BJ (cell line): Measurements from ENCODE around the gene BCKDHA. TPM values are rescaled to one million over a fixed set of nuclear protein-coding genes. Genes with fewer than 3 reads are reported as not detected.

ENCODE experiments used
- CTCF ChIA-PET: fragments of 350-600 bp; formaldehyde crosslinking; extraction: SDS; loops from one replicate; lab custom pipeline; 2021; ENCODE audit warnings: antibody characterized with exemption, inconsistent platforms; lab: Yijun Ruan, JAX
- POLR2A ChIA-PET: fragments of 300-600 bp; sonication (Branson Sonifier 250); formaldehyde crosslinking; extraction: SDS; loops from one replicate; lab custom pipeline; 2021; ENCODE audit warnings: antibody characterized with exemption; lab: Charles Lee
- DNase-seq: peaks from one replicate; pipeline ENCODE4 v3.0.0-alpha.2; 2011; ENCODE audit warnings: low read depth
- H3K27me3 ChIP-seq: 2 replicates; pipeline ENCODE4 v1.6.0; 2011; ENCODE audit warnings: low read length; ENCODE audit not compliant: control insufficient read depth, insufficient read depth
- H3K36me3 ChIP-seq: 2 replicates; pipeline ENCODE4 v1.5.1; 2011; ENCODE audit warnings: low read length; ENCODE audit not compliant: control insufficient read depth, insufficient read depth
- H3K4me3 ChIP-seq: 2 replicates; pipeline ENCODE4 v1.5.1; 2011; ENCODE audit warnings: low read depth, mild to moderate bottlenecking, control low read depth, low read length
- polyA plus RNA-seq: library from polyadenylated mRNA; depleted of rRNA; stranded (reverse); fragments of >200 nt; gene quantifications from 2 replicates; pipeline ENCODE4 v1.2.3, GENCODE V29; 2011
- TF ChIP-seq, protein P1 (sequence below): IDR thresholded peaks from 2 replicates; pipeline ENCODE4 v1.5.1; 2011; ENCODE audit warnings: low read depth, mild to moderate bottlenecking, control low read depth, inconsistent platforms, low read length, moderate library complexity; ENCODE audit not compliant: insufficient read depth

The BCKDHA gene
- polyA plus RNA-seq, 1 experiment, result 24.2 TPM

DNA sequence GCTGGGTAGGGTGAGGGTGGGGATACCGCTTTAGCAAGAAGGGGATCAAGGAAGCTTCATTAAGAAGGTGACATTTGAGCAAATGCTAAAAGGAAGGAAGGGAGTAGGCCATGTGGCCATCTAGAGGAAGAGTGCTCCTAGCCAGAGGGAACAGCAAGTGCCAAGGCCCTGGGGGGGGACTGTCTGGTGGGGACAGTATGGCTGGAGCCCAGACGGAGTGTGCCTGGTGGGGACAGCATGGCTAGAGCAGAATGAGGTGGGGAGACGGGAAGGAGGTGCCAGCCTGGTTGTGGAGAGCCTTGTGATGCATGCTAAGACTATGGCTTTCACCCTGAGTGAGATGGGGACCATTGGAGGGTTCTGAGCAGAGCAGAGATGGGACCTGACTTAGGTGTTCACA is 41.8 kb upstream of the BCKDHA start:
- CTCF ChIA-PET, result interaction anchor here (0.6 to 6.4 kb wide), 4 partner anchors 9 to 152 kb away, joined by 3 to 69 read pairs (median 7); no protein-coding TSS in a partner anchor
- POLR2A ChIA-PET, result no interaction called here
- no peaks in the 10 kb centered on the region for H3K27me3 ChIP-seq

GRCh38 chr19:41356984-41357739 is 40.5 kb upstream of the BCKDHA start:
- no peaks in the 10 kb centered on the region for H3K36me3 ChIP-seq
- ChIA-PET CTCF (interaction anchor here (1.4 to 6.4 kb wide), 3 partner anchors 24 to 153 kb away, joined by 4 to 69 read pairs (median 7); no protein-coding TSS in a partner anchor), POLR2A (no interaction called here)
- DNase-seq, result no peak
- no peaks in the 10 kb centered on the region for H3K27me3 ChIP-seq
- no peak overlapping the region for H3K4me3 ChIP-seq
- TF ChIP-seq, protein P1, sequence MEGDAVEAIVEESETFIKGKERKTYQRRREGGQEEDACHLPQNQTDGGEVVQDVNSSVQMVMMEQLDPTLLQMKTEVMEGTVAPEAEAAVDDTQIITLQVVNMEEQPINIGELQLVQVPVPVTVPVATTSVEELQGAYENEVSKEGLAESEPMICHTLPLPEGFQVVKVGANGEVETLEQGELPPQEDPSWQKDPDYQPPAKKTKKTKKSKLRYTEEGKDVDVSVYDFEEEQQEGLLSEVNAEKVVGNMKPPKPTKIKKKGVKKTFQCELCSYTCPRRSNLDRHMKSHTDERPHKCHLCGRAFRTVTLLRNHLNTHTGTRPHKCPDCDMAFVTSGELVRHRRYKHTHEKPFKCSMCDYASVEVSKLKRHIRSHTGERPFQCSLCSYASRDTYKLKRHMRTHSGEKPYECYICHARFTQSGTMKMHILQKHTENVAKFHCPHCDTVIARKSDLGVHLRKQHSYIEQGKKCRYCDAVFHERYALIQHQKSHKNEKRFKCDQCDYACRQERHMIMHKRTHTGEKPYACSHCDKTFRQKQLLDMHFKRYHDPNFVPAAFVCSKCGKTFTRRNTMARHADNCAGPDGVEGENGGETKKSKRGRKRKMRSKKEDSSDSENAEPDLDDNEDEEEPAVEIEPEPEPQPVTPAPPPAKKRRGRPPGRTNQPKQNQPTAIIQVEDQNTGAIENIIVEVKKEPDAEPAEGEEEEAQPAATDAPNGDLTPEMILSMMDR, result no peak

More for the DNA sequence above, 41.8 kb upstream of the BCKDHA start:
- DNase-seq, result no peak
- no peaks in the 10 kb centered on the region for H3K36me3 ChIP-seq
- no peak overlapping the region for H3K4me3 ChIP-seq
- TF ChIP-seq, protein P1, result no peak

GRCh38 chr19:41357746-41358145 is 39.9 kb upstream of the BCKDHA start:
- TF ChIP-seq, protein P1, result no peak
- Histone ChIP-seq H3K27me3 (no peaks in the 10 kb centered on the region), H3K4me3 (no peak overlapping the region), H3K36me3 (no peaks in the 10 kb centered on the region)
- POLR2A ChIA-PET, result no interaction called here
- DNase-seq, result no peak
- CTCF ChIA-PET, result interaction anchor here (1.4 kb wide), 1 partner anchor 24 kb away, joined by 4 read pairs; no protein-coding TSS in a partner anchor

GRCh38 chr19:41359741-41360140 is 37.9 kb upstream of the BCKDHA start:
- POLR2A ChIA-PET, result no interaction called here
- CTCF ChIA-PET, result no interaction called here
- H3K27me3 ChIP-seq, result no peaks in the 10 kb centered on the region
- no peak for DNase-seq
- TF ChIP-seq, protein P1, result no peak
- no peaks in the 10 kb centered on the region for H3K36me3 ChIP-seq
- no peak overlapping the region for H3K4me3 ChIP-seq

GRCh38 chr19:41362143-41362847 is 35.3 kb upstream of the BCKDHA start:
- CTCF ChIA-PET, result interaction anchor here (1.0 to 2.7 kb wide), 3 partner anchors 8 to 16 kb away, joined by 3 to 14 read pairs (median 3); partner anchors contain the start of gene TGFB1
- POLR2A ChIA-PET, result no interaction called here

More at GRCh38 chr19:41362143-41362847, 35.3 kb upstream of the BCKDHA start:
- H3K36me3 ChIP-seq, result no peaks in the 10 kb centered on the region
- no peaks in the 10 kb centered on the region for H3K27me3 ChIP-seq
- DNase-seq, result no peak
- TF ChIP-seq, protein P1, result no peak
- H3K4me3 ChIP-seq, result no peak overlapping the region
